ENCODE results near the gene IFT43.

- TF ChIP-seq POLR2A (IDR thresholded peaks at IDR 0.05) (no peak), CTCF (IDR thresholded peaks at IDR 0.05) (no peak)
Measured at GRCh38 chr14:76081642-76082041, 96.1 kb downstream of the IFT43 start.
